ENCODE results near the gene ST6GALNAC1. TPM values are rescaled to one million over a fixed set of nuclear protein-coding genes. Genes with fewer than 3 reads are reported as not detected.

ST6GALNAC1 gene
- total and polyA plus RNA-seq, 2 of the 4 experiments (the other 2 are of a cell fraction) = not detected

DNA sequence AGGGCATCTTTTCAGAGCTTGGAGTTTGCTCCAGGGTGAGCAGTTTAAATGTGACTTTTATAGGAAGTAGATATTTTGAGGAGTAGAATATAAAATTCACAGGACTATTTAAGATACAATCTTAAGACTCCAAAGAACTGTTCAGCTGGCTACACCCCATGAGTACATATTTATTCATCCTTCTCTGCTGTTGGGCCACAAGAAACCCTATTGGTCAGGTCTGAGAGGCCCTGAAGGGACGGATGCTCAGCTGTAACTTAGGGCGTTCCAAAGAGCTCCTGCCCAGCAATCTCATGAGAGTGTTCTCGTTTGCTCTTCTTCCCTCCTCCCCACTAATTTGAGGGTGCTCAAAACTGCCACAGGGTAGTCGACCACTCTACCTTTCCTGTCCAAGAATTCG is 65.2 kb downstream of the ST6GALNAC1 start:
- ChIA-PET CTCF (no interaction called here), POLR2A (ENCODE audit: unreplicated experiment) (interaction anchor here (0.5 kb wide), 1 partner anchor 9 kb away, joined by 6 read pairs; a partner anchor contains a TSS)
- dilution Hi-C loops (cut with HindIII; ENCODE audit: low sequenced_read_pairs, unreplicated experiment) = no loop called here
- H3K56ac ChIP-seq (ENCODE audit: extremely low read depth, insufficient read depth, low read length) = no peak overlapping the region
- ATAC-seq (ENCODE audit: low read depth) (peak; percentile 78), DNase-seq (peak; percentile 44)
- TF ChIP-seq RFX5 (IDR thresholded peaks at IDR 0.05; ENCODE audit: low read depth, low read length) = no peak
- no peak for TF ChIP-seq NFE2L2 (IDR thresholded peaks at IDR 0.05; ENCODE audit: low read depth, low read length)
- TF ChIP-seq, protein P1, sequence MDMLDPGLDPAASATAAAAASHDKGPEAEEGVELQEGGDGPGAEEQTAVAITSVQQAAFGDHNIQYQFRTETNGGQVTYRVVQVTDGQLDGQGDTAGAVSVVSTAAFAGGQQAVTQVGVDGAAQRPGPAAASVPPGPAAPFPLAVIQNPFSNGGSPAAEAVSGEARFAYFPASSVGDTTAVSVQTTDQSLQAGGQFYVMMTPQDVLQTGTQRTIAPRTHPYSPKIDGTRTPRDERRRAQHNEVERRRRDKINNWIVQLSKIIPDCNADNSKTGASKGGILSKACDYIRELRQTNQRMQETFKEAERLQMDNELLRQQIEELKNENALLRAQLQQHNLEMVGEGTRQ (IDR thresholded peaks at IDR 0.05; ENCODE audit: low read depth, low read length) = no peak
- no peak for TF ChIP-seq RCOR1 (IDR thresholded peaks at IDR 0.05; ENCODE audit: insufficient replicate concordance, low read length)
- no peak for TF ChIP-seq CHD1 (IDR thresholded peaks at IDR 0.05; ENCODE audit: low read depth, low read length)
- no peak for TF ChIP-seq ELK1 (IDR thresholded peaks at IDR 0.05; ENCODE audit: borderline replicate concordance, low read depth, low read length)
- TF ChIP-seq SMC3 (IDR thresholded peaks at IDR 0.05; ENCODE audit: low read depth, low read length) = no peak
- TF ChIP-seq MAFK (IDR thresholded peaks at IDR 0.05; ENCODE audit: low read depth, low read length) = no peak
- TF ChIP-seq CTCF (conservative IDR thresholded peaks at IDR 0.05; ENCODE audit: low read depth, low read length) = no peak
- no peak for TF ChIP-seq MXI1 (IDR thresholded peaks at IDR 0.05; ENCODE audit: borderline replicate concordance, low read depth, low read length)
- TF ChIP-seq CEBPB (IDR thresholded peaks at IDR 0.05; ENCODE audit: low read depth, low read length) = no peak
- no peak for TF ChIP-seq MAZ (IDR thresholded peaks at IDR 0.05; ENCODE audit: borderline replicate concordance, low read depth, low read length)
- no peak for TF ChIP-seq FOS (IDR thresholded peaks at IDR 0.05; ENCODE audit: low read depth, low read length)
- intact Hi-C loops (cut with micrococcal nuclease) = no loop called here
- no peak overlapping the region for H3K4ac ChIP-seq (ENCODE audit: low read depth, low read length)
- H2AK9ac ChIP-seq (replicated peaks; ENCODE audit: low read depth, low read length, poor library complexity) = no peak overlapping the region
- no peak overlapping the region for H4K91ac ChIP-seq (ENCODE audit: insufficient read depth, low read depth, low read length)
- no peak overlapping the region for H2BK5ac ChIP-seq (ENCODE audit: low read depth, low read length, poor library complexity, severe bottlenecking)
- H3K27ac ChIP-seq (ENCODE audit: insufficient read depth, low read length) = no peak overlapping the region
- peaks cover 3% of the 10 kb centered on the region; the same call in 1 of the 2 replicates for H3K9me1 ChIP-seq (ENCODE audit: insufficient read depth, low read length)
- no peaks in the 10 kb centered on the region for H3K27me3 ChIP-seq (ENCODE audit: control insufficient read depth, insufficient read depth, low read length)
- no peaks in the 10 kb centered on the region for H3K36me3 ChIP-seq (ENCODE audit: control insufficient read depth, insufficient read depth, low read length)
- H3K4me1 ChIP-seq (ENCODE audit: control insufficient read depth, insufficient read depth, low read length) = peaks cover 2% of the 10 kb centered on the region; the same call in 1 of the 2 replicates
- H3K4me3 ChIP-seq (ENCODE audit: insufficient read depth, low read depth, low read length) = no peak overlapping the region
- no peak overlapping the region for H4K8ac ChIP-seq (ENCODE audit: low read depth in 2 of 2, low read length in 2 of 2)
- H3K23ac ChIP-seq (ENCODE audit: low read depth, low read length) = no peak overlapping the region
- no peak overlapping the region for H3K9ac ChIP-seq (ENCODE audit: low read depth, low read length)
- no peak overlapping the region for H2BK15ac ChIP-seq (ENCODE audit: low read depth, low read length)
- WGBS, 2 experiments (ENCODE audit: extremely low coverage in 2 of 2, insufficient read length in 1 of 2) = 50% methylated on average over 1 of the region's 5 CpGs; no CpG with 5 or more reads in 1 of the 2 experiments
- H4K20me1 ChIP-seq (ENCODE audit: insufficient read depth, low read length) = no peaks in the 10 kb centered on the region
- no peak overlapping the region for H2AK5ac ChIP-seq (ENCODE audit: low read depth, low read length)
- H3K9me3 ChIP-seq (ENCODE audit: control insufficient read depth, insufficient read depth, low read length) = no peaks in the 10 kb centered on the region
- no peak overlapping the region for H4K5ac ChIP-seq (ENCODE audit: low read depth, low read length)
- no peak overlapping the region for H3K4me2 ChIP-seq (ENCODE audit: low read depth, low read length)
- H3K79me1 ChIP-seq (ENCODE audit: low read depth in 1 of 2, low read length in 2 of 2) = no peaks in the 10 kb centered on the region
- no peak overlapping the region for H3K18ac ChIP-seq (ENCODE audit: low read depth, low read length)
- H2BK20ac ChIP-seq (ENCODE audit: low read depth, low read length) = no peak overlapping the region
- in situ Hi-C loops (cut with MboI; ENCODE audit: low sequenced_read_pairs) = no loop called here
- no peak overlapping the region for H2AFZ ChIP-seq (replicated peaks; ENCODE audit: low read length, poor library complexity)
- no peak overlapping the region for H3K14ac ChIP-seq (replicated peaks; ENCODE audit: low read depth, low read length)
- BruUV-seq (replicated peaks) = no TSS peak
- H2BK120ac ChIP-seq (ENCODE audit: low read depth, low read length) = no peak overlapping the region
